ENCODE measurements around the gene FAM163A. TPM values are rescaled to one million over a fixed set of nuclear protein-coding genes. Genes with fewer than 3 reads are reported as not detected.

FAM163A gene
- total and polyA plus RNA-seq, 9 of the 15 experiments (the other 6 are each of a cell fraction or from before 2014, with no cell fraction given) = not detected

GRCh38 chr1:179822065-179822464 is 79.0 kb downstream of the FAM163A start:
- BruUV-seq (replicated peaks) = no TSS peak
- no peaks in the 10 kb centered on the region for H3K36me3 ChIP-seq (ENCODE audit: control insufficient read depth, insufficient read depth, low read length)
- 0 out of 2 replicates have a peak, but pooled peaks cover 3% of the 10 kb centered on the region for H4K20me1 ChIP-seq (replicated peaks; ENCODE audit: control insufficient read depth, insufficient read depth, low read length)
- in situ Hi-C loops (cut with MboI) = no loop called here
- ChIA-PET CTCF (ENCODE audit: low intra/inter-chr PET ratio) (no interaction called here), POLR2A (interaction anchor here (0.6 to 3.8 kb wide), 5 partner anchors 9 to 130 kb away, joined by 3 to 14 read pairs (median 3); no protein-coding TSS in a partner anchor)
- no peak overlapping the region for H2AFZ ChIP-seq (ENCODE audit: low read depth, low read length)
- intact Hi-C loops (cut with micrococcal nuclease) = no loop called here
- peaks cover 6 to 28% of the 10 kb centered on the region in 2 experiments; a peak in 4 of 5 replicates for H3K27me3 ChIP-seq (ENCODE audit: control insufficient read depth in 2 of 2, insufficient read depth in 2 of 2, low read length in 2 of 2)
- H3K9ac ChIP-seq (ENCODE audit: insufficient read depth in 1 of 2, low read depth in 2 of 2, low read length in 2 of 2) = no peak overlapping the region
- no peak overlapping the region for H3K4me3 ChIP-seq
- no peak overlapping the region for H3K4me2 ChIP-seq (ENCODE audit: insufficient read depth, low read length)
- ATAC-seq (no peak), FAIRE-seq (no peak), DNase-seq (ENCODE audit: extremely low read depth in 1 of 4, low spot score in 3 of 4) (no peak)
- no peaks in the 10 kb centered on the region for H3K9me1 ChIP-seq (ENCODE audit: control insufficient read depth, insufficient read depth, low read length)
- no peaks in the 10 kb centered on the region for H3K9me3 ChIP-seq (replicated peaks; ENCODE audit: control insufficient read depth, insufficient read depth, low read depth, low read length)
- no peak overlapping the region for H3K27ac ChIP-seq (ENCODE audit: extremely low read depth, low read depth, low read length)
- 14% methylated on average over 2 of the region's 2 CpGs for WGBS (ENCODE audit: insufficient coverage, low coverage, missing lambda C conversion rate)
- H3K4me1 ChIP-seq (replicated peaks in 1 of 2; ENCODE audit: control insufficient read depth in 2 of 2, insufficient read depth in 2 of 2, low read length in 2 of 2) = peaks cover 18 to 20% of the 10 kb centered on the region in 2 experiments
- H3K79me2 ChIP-seq (ENCODE audit: control insufficient read depth, insufficient read depth, low read length) = no peaks in the 10 kb centered on the region
- no peak for TF ChIP-seq JUN (IDR thresholded peaks at IDR 0.05; ENCODE audit: borderline replicate concordance, low read depth, low read length)
- TF ChIP-seq JUN (CRISPR knock-in tag; IDR thresholded peaks at IDR 0.05; ENCODE audit: borderline replicate concordance) = no peak
- no peak for TF ChIP-seq ZNF830 (CRISPR knock-in tag; IDR thresholded peaks at IDR 0.05)
- no peak for TF ChIP-seq SRSF1 (IDR thresholded peaks at IDR 0.05; ENCODE audit: low read depth, low read length)
- no peak for TF ChIP-seq SMARCA4 (IDR thresholded peaks at IDR 0.05)
- no peak for TF ChIP-seq CHD7 (IDR thresholded peaks at IDR 0.05; ENCODE audit: low read depth, low read length)
- TF ChIP-seq, protein P1, sequence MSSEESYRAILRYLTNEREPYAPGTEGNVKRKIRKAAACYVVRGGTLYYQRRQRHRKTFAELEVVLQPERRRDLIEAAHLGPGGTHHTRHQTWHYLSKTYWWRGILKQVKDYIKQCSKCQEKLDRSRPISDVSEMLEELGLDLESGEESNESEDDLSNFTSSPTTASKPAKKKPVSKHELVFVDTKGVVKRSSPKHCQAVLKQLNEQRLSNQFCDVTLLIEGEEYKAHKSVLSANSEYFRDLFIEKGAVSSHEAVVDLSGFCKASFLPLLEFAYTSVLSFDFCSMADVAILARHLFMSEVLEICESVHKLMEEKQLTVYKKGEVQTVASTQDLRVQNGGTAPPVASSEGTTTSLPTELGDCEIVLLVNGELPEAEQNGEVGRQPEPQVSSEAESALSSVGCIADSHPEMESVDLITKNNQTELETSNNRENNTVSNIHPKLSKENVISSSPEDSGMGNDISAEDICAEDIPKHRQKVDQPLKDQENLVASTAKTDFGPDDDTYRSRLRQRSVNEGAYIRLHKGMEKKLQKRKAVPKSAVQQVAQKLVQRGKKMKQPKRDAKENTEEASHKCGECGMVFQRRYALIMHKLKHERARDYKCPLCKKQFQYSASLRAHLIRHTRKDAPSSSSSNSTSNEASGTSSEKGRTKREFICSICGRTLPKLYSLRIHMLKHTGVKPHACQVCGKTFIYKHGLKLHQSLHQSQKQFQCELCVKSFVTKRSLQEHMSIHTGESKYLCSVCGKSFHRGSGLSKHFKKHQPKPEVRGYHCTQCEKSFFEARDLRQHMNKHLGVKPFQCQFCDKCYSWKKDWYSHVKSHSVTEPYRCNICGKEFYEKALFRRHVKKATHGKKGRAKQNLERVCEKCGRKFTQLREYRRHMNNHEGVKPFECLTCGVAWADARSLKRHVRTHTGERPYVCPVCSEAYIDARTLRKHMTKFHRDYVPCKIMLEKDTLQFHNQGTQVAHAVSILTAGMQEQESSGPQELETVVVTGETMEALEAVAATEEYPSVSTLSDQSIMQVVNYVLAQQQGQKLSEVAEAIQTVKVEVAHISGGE (CRISPR knock-in tag; IDR thresholded peaks at IDR 0.05) = no peak
- no peak for TF ChIP-seq ZNF224 (CRISPR knock-in tag; IDR thresholded peaks at IDR 0.05)
